Stimulated activated CD4-positive, alpha-beta T cell treated with anti-CD3 and anti-CD28 coated beads, Interleukin-12 subunit alpha, Interleukin-12 subunit beta, amount 100 ng/mL, for 48 hours (primary cell): ENCODE measurements around the gene PTPRG.

Source experiments
- DNase-seq, 3 donors: peaks; one replicate each; pipeline ENCODE4 v3.0.0-alpha.2; 2020; ENCODE audit warnings: low read depth in 2 of 3, low spot score in 1 of 3

Gene PTPRG

DNA sequence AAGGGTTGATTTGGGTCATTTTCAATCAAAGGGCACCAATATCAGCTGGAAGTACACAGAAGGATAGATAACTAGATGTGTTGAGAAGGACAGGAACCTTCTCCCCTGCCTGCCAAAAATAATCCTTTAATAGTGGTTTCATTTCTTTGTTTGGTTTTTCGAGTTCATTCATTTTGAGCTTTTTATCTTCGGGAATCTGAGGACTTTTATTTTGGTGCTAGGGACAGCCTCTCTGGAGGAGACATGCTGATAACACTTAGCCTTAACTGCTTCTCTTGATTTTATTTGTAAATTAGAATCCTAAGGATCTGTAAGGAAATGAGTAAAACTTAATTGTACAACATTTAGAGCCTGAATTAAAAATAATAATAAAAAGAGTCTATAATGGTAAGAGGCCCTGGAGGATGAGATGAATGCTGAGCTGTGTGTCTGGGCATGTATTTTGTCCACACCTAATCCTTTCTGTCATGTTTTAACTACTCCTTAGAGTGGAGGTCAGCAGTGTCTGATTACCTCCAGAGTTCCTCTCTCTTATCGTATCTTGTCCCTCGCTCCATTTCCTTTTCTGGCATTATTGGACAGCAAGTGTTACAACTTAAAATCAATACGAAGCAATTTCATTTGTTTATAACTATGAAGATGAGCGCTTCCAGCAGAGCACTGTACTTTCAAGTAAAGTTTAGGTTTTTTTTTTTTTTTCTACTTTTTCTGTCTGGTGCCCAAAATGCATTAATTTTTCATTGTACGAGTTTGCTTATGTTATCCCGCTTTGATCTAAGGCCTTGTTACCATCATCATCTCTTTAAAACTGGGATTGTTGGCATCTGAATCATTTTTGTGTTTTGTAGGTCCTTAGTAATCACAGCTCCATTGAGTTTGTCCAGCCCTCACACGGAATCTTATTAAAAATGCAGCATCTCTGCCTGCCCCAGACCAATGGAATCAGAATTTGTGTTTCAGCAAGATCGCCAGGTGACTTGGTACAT lies 22.8 kb downstream of the PTPRG start:
- DNase-seq = no peak

DNA sequence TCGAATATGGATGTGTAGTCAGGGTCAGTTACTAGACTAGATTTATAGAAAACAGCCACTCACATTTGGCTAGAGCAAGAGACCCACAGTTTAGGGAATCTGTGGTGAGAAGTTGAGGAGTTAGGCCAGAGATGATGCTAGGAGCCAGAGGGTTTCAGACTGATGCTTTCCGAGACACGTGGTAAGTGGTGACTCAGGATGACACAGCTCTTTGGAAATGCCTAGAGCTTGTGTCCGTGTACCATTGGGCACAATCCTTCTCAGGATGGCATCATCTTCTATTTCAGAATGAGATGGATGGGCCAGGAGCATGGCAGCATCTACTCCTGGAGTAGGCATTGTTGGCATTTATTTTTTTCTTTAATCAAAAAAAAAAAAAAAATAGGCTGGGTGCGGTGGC lies 28.5 kb downstream of the PTPRG start:
- no peak for DNase-seq

DNA sequence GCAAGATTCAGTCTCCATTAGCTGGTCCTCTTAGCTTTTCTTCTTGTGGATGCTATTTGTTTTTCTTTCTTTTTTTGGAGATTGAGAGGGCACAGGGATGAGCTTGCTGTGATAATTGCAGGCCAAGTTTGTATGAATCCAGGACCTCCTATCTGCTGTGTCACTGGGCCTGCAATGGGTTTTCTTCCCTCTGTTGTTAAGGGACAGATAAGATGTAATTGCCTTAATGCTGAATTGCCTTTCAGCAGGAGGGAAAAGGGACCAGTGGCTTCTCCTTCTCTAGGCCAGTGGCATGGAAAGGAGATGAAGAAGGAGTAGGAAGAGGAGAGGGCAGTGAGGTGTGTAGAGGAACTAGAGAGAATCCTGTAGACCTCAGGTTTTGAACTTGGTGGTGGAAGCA lies 29.9 kb downstream of the PTPRG start:
- DNase-seq = no peak

DNA sequence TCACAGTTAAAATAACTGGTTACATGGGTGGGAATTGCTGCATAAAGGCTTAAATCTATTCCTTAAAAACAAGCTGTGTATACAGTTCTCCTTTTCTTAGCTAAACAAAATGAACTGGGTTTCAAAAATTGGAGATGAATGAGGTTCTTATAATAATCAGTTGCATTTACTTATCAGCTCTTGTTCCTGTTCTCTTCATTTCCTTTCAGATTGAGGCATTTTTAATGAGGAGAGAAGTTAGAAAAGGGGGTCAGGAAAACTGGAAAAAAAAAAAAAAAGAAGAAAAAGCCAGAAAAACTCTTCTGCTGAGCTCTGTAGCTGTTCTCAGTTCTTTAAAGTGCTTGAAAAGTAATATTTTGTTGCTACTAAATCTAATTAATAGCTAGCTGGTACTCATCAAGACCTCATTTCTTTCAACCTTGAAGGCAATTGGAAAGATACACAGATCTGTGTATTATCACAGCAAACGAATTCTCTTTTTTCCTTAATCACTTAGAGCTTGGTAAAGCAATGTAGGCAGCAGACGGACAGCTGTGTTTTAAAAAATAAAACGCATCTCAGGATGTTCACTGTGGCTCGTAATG lies 32.2 kb downstream of the PTPRG start:
- no peak for DNase-seq

DNA sequence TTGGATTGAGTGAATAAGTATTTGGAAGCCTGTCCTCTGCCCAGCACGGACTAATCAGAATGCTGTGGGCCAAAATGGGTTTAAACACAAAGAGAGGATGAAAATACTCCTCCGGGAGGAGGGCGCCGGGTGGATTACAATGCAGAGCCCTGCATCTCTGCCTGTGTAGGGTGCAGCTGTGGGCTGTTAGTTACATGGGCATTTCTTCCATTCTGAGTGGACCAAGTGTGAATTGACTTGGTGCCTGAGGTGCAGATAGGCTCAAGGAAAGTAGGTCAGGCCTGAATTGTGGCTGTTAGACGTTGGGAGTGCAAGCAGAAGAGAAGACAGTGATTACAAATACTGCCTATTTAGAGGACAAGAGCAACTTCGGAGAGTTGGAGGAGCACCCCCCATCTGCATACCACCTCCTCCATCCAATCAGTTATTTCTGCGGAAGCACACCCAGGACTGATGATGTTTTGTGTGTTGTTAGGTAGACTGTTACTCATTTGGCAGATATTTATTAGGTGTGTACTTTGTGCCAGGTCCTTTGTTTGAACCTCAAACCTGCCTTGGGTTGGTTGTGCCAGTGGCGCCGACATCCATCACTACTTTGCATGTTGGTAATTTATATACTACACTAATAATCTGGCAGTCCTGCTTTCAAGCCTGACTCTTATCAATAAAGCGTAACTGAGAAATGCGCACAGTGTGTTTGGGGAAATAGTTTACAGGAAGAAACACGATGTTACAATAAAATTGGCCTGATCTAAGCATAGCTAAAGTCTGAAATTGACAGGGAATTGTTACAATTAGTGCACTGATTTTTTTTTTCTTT lies 33.0 kb downstream of the PTPRG start:
- no peak for DNase-seq

DNA sequence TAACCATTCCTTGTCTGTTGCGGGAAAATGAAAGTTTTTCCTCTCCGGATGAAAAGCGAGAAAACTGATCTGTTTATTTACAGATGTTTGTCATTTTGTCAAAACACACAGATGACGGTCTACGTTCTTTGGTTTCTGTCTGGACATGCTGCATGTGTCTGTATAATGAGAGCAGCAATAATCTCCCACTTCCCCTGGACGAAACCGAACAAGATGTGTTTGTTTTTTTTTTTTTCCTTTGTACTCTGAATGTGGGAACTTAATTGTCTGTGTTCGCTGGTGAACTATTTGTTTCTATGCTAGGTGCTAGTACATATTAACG lies 33.6 kb downstream of the PTPRG start:
- no peak for DNase-seq

DNA sequence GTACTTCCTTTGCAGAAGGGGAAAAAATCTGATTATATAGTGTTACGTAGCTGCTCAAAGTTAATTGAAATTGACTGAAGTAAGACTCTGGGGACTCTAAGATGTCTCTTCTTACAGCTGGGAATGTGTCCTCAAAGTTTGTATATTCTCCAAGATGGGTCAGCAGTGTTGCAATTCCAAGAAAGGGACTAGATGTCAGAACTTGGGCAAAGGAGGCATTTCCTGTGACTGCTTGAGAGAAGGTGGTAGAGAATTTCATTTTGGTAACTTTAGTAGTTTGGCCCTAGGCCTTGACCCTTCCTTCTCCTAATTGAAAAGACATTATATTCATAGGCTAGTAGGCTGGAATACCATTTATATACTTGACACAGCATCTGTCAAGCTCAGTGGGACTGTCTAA lies 33.9 kb downstream of the PTPRG start:
- no peak for DNase-seq

DNA sequence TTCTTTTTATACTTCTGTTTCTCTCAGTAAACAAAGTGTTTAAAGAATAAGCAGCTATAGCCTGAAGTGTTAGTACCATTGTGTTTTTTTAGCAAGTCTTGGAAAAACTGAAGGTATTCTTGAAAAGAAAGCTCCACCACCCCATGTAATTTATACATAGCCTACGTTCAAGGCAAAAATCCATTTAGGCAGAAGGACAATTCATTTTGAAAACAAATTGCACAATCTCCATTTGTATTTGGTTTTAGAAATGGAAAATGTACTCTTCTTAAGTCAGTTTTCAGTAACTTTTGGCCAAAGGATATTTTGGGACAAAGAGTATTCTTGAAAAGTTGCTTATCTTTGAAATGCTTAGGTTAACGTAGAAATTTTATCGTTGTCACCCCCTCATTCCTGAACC lies 34.5 kb downstream of the PTPRG start:
- no peak for DNase-seq

DNA sequence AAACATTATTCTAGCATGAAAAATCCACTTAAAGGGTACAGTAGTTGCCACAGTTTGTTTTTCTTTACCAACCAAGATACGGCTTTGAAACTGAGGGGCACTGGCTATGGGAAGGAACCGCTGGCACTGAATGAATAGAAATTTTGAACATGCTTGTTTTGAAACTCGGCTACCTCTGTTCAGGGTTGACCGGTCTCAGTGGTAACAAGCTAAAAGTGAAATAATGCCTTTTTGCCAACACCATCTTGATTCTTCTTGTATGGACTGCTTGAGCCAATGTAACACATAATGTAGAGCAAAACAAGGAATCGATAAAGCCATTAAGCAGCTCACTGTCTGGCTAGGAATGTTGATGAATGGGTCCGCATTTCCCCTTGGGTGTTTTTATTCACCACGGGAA lies 36.5 kb downstream of the PTPRG start:
- no peak for DNase-seq

DNA sequence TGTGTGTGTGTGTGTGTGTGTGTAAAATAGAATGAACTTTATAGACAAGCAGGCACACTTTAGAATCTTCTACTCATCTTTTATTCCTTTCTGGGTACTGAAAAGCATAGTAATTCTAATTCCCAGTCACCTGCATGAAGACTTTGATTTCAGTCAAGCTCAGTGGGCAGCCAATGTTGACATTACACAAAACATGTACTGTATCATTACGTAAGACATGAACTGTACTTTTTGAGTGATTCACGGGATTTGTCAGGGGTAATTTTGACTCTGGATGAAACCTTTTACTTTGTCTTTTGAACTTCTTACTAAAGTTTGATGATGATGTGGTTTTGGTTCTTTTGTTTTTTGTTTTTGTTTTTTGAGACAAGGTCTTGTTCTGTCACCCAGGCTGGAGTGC lies 38.8 kb downstream of the PTPRG start:
- no peak for DNase-seq

DNA sequence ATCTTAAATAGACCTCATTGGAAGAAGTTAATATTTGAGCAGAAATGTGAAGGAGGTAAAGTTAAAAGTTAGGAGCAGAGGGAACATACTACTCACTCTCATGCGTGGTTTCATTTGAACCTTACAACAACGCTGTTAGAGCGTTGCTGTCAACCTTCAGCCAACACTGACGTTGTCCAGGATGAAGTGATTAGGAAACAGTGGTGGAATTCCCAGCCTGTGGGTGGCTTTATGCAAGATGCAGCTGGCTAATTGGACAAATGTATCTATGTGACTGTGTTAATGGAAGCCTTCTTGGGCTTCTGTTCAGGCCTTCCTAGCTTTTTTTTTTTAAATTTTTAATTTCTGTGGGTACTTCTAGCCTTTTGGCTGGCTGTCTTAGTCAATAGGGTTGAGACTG lies 40.5 kb downstream of the PTPRG start:
- no peak for DNase-seq

DNA sequence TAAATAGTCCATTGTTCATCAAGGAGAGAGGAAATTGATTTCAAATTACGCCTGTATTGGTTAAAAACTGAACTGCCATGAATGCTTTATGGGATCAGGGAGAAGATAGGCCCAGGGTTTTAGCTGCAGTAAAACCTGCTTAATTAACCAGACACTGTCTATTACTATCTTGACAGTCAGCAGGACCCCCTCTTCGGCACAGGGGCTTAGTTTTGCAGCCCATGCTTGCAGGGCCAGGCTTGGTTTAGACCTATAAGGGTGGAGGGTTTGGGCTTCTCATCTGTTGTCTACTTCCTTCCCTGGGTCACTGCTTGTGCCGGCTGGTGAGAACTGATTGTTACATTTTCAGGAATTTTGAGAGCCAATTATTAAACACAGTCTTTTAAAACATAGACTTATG lies 41.1 kb downstream of the PTPRG start:
- DNase-seq = no peak

DNA sequence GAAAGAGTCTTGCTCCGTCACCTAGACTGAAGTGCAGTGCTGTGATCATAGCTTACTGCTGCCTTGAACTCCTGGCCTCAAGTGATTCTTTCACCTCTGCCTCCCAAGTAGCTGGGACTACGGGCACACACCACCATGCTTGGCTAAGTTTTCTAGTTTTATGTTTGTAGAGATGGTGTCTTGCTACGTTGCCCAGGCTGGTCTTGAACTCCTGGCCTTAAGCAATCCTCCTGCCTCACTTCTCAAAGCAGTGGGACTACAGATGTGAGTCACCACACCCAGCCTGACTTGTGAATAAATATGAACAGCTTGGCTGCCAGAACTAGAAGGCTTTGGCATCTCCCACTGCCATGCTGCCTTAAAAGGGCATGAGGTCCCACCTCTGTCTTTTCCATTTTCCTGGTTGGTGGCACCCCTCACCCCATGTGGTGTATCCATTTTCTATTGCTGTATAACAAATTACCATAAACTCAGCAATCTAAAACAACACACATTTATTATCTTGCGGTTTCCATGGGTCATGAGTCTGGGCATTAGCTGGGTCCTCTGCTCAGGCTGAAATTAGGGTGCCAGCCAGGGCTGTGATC lies 44.3 kb downstream of the PTPRG start:
- DNase-seq = no peak

DNA sequence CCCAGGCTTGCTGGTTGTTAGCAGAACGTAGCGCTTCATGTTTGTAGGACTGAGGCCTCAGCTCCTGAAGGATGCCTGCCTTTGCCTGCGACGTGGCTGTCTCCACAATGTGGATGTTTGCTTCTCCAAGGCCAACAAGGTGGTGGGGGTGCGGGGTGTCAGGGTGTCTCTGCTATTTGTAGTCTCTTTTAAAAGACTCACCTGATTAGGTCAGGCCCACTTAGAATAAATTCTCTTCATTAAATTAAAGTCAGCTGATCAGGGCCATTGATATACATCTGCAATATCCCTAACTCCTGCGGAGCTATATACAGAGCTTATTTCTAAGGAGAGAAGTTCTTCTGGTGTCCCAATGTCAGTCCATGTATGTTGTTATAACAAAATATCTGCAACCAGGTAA lies 44.8 kb downstream of the PTPRG start:
- no peak for DNase-seq

DNA sequence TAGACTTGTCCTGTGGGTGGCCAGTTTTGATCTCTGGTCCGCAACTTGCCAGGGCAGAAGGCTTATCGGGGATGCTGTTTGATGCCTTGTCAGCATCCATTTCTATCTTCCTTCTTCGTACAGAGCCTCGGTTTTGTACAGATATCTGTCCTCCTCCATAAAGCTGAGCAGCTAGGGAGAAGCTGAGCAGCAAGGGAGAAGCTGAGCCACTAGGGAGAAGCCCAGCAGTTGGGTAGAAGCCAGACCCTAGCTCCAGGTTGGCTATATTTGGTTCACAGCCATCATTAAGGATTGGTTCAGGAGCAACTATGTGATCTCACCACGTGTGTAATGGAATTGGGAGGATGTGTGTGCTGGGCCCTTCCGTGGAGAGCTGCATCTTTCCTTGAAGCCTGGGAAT lies 46.7 kb downstream of the PTPRG start:
- no peak for DNase-seq

DNA sequence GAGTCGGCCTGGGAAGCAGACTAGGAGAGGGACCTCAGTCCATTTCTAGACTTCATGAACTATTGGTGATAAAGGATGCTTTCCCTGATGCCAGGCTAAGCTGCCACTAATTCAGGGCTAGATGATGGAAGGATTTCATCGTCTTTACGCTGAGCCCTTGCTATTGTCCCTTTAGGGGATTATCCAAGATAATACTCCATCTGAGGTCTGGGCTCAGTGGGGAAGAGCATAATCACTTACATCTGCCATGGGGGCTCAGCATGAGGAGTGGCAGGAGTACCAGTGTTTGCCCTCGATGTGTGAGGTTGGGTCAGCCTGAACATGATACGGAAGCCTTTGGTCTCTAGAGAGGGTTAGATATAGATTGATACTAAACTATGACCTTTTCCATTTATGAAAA lies 47.3 kb downstream of the PTPRG start:
- no peak for DNase-seq

DNA sequence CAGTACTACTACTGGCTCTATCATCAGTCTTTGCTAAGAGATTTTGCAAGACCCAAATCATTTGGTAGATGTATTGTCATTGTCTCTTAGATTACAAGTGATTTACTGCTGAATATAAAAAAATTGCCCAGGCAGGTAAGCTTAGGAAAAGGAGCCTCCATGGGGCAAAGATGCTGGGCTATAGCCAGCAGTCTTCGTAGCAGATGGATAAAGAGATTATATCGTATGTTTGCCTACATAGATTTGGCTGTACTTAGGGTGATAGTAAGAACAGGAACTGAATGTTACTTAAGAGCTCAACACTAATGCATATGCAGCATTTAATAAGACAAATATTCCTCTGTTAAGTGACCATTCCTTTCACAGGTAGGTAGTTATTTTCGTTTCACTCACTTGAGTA lies 48.9 kb downstream of the PTPRG start:
- no peak for DNase-seq

DNA sequence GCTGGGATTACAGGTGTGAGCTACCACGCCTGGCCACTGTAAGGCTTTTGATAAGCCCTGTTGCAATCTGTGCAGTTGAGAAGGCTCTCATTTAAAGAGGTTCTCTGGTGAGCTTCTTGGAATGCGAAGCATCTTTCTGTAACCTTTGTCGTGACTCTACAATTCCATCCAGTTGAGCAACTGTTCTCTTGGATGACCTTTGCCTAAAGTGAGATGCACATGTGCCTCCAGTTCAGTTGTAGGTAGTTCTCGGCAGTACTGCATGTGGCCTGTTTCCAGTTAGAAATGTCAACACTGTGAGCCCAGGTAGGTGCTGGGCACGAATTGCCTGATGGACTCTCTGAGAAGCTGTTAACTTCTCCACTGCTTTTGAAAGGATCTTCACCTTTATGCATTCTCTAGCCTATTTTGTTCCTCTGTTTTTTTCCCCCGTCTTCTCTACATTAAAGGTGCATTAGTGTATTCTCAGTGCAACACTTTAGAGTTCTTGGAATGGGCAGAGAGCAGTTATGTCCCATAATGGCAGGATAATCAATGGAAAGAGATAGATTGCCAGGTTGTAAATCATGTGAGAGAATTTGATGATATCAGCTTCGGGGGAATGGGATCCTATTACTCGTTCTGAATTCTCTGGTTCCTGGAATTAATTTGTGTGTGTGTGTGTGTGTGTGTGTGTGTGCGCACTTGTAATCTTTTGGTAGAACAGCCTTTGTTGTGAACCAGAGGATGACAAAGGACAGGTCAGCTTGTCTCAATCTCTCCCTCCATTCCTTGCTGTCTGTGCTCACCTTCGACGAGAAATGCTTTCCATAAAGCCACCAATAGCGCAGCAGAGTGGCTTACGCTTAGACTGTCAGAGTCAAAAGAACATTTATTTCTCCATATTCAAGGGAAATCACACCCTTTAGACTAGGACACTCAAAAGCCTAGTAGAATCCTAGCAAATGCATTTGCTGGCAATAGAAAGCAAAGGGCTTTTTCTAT lies 51.1 kb downstream of the PTPRG start:
- no peak for DNase-seq

DNA sequence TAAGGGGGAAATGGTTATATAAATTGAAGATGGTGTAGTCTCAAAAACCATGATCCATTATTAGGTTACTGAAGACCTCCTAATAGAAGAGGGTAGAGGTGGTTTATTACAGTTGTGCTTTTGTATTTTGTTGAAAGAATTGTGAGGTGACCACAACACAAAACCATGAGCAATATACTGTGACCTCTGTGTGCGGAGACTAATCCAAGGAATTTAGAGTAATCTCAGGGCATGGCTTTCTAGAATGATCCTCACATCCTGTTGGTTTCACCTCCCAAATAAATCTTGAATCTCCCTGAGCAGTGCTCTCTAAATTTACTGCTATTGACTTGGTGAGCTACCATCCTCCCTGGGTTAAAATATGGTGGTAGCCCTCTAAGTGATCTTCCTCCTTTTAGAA lies 52.3 kb downstream of the PTPRG start:
- no peak for DNase-seq

DNA sequence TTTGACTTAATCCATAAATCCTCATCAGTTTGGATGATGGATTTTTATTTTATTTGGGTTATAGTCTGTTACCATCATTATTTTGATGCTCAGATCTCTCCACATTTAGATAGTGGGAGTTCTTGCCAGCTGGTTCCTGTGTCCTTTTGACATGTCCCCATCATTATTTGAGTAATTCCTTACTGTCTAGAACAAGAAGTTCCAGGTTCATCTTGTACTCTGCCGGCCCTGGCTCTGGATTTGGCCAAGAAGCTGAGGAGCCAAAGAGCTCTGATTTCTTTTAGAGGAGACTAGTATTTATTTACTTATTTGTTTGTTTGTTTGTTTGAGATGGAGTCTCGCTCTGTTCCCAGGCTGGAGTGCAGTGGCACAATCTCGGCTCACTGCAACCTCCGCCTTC lies 54.3 kb downstream of the PTPRG start:
- DNase-seq = no peak

DNA sequence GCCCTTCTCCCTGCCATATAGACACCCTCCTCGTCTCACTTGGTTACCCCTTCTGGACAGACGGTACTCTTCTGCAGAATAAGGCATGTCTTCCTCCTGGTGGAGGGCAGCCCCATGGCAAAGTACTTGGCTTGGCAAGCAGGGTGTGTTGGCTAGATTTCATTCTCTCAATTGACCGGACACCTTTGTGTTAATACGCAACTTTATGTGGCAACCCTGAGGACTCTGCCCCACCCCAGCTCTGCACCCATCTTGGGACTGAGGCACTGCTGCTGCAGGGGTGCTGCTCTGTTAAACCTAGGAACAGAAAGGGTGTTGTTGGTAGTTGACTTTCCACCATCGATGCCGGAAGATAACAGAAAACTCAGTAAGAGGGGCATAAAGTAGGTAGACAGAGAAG lies 55.2 kb downstream of the PTPRG start:
- DNase-seq = no peak
